ENCODE results near the gene ALDH1A3. TPM values are rescaled to one million over a fixed set of nuclear protein-coding genes. Genes with fewer than 3 reads are reported as not detected.

The ALDH1A3 gene
- total and polyA plus RNA-seq, 8 donors: 6.7 to 16.3 (median 8.9) TPM

DNA sequence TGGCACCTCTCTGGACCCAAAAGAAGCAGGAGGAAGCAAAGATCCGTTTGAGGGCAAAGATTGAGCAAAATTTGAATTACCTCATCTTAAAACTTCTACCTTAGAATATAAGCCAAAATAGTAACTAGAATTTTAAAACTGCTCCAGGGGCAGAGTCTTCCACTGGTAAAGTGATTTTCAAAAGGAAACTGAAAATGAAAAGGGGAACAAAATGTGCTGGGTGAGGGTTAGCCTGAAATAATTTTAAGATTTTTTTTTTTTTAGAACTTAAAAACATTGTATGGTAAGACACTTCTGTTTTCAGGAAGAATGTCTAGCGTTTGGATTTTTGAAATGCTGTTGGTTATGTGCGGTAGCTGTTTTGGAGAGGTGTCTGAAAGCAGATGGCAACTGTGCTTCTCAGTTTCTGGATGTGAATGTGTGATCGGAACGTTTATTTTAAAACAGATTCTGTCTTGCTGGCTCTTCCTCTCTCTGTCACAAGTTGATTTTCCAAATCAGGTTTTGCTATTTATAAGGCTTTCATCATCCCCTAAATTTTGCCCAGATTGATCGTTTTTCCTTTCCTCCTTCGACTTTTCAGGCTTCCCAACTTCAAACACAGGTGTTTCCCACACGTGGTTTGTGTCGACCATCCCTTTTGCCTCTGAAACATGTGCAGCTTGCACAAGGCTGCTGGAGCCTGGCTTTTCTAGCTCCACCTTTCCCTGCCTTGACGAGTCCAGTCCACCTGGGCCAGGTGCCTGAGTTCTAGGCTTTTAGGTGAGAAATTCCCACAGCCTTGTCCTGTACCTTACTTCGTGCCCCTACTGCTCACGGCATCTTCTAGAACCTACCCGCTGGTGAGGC is 42.8 kb downstream of the ALDH1A3 start:
- intact Hi-C loops (cut with DNase I): no loop called here
- Histone ChIP-seq H3K36me3 (no peaks in the 10 kb centered on the region), H3K9me3 (no peaks in the 10 kb centered on the region)

DNA sequence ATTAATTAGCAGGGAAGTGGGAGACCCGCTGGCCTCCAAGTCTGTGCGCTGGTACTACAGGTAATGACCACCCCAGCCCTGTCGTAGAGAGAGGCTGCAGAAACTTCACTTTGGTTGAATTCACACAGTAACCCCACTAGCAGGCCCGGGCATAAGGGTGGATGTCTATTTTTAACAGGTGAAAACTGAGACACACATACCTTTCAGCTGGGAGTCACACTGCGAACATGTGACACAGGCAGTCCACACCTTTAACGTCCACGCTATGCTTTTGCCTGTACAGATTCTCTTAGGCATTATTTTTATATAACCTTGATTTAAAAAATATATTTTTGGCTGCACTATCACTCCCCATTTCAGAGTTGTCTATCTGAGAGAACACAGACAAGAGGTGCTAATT is 43.4 kb downstream of the ALDH1A3 start:
- no peak for ATAC-seq
- H3K4me3 ChIP-seq: no peak overlapping the region
- H3K27me3 ChIP-seq: no peaks in the 10 kb centered on the region
- DNase-seq: peak in 1 of 6 donors; percentile 5
- H3K27ac ChIP-seq: no peak overlapping the region
- TF ChIP-seq, protein P1, sequence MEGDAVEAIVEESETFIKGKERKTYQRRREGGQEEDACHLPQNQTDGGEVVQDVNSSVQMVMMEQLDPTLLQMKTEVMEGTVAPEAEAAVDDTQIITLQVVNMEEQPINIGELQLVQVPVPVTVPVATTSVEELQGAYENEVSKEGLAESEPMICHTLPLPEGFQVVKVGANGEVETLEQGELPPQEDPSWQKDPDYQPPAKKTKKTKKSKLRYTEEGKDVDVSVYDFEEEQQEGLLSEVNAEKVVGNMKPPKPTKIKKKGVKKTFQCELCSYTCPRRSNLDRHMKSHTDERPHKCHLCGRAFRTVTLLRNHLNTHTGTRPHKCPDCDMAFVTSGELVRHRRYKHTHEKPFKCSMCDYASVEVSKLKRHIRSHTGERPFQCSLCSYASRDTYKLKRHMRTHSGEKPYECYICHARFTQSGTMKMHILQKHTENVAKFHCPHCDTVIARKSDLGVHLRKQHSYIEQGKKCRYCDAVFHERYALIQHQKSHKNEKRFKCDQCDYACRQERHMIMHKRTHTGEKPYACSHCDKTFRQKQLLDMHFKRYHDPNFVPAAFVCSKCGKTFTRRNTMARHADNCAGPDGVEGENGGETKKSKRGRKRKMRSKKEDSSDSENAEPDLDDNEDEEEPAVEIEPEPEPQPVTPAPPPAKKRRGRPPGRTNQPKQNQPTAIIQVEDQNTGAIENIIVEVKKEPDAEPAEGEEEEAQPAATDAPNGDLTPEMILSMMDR (IDR thresholded peaks at IDR 0.05): no peak
- WGBS, 2 donors: 89 to 92% methylated on average over 7 of the region's 7 CpGs
- H3K9me3 ChIP-seq: no peaks in the 10 kb centered on the region
- no peak for FAIRE-seq
- H3K4me1 ChIP-seq: peaks cover 0 to 3% (median 0%) of the 10 kb centered on the region in 3 donors
- no peaks in the 10 kb centered on the region for H3K36me3 ChIP-seq
- intact Hi-C loops (cut with DNase I): no loop called here

More for the DNA sequence above, 42.8 kb downstream of the ALDH1A3 start:
- Histone ChIP-seq H3K27me3 (no peaks in the 10 kb centered on the region), H3K4me1 (peaks cover 0 to 8% (median 2%) of the 10 kb centered on the region in 3 donors), H3K4me3 (no peak overlapping the region), H3K27ac (no peak overlapping the region)
- FAIRE-seq: no peak
- no peak for ATAC-seq
- 74 to 83% methylated on average over 13 of the region's 13 CpGs for WGBS, 2 donors
- DNase-seq: peak in 1 of 6 donors; percentile 9
- TF ChIP-seq, protein P1 (IDR thresholded peaks at IDR 0.05): no peak

DNA sequence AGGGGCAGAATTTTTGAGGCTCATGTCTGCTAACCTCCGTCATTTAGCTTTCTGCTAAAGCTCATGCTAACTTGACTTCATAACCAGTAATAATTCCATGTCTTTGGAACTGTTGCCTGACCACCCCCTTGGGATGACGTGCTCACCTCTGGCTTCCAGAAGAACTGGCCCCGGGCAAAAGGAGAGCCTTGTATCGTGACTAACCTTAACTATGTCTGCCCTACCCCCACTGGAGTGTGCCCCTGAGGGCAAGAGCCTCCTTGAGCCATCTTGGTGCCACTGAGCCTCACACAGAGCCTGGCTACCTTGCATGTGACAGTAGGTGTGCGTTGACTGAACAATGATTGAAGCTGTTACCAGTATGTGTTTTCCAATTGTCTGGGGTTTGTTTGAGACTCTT is 44.3 kb downstream of the ALDH1A3 start:
- FAIRE-seq: no peak
- Histone ChIP-seq H3K36me3 (no peaks in the 10 kb centered on the region), H3K27me3 (no peaks in the 10 kb centered on the region), H3K4me1 (peaks cover 0 to 3% (median 0%) of the 10 kb centered on the region in 3 donors), H3K4me3 (no peak overlapping the region), H3K27ac (no peak overlapping the region), H3K9me3 (no peaks in the 10 kb centered on the region)
- TF ChIP-seq, protein P1 (IDR thresholded peaks at IDR 0.05): no peak
- DNase-seq: peak in 1 of 6 donors; percentile 8
- intact Hi-C loops (cut with DNase I): no loop called here
- no peak for ATAC-seq
- 85% methylated on average over 5 of the region's 5 CpGs for WGBS, 2 donors

DNA sequence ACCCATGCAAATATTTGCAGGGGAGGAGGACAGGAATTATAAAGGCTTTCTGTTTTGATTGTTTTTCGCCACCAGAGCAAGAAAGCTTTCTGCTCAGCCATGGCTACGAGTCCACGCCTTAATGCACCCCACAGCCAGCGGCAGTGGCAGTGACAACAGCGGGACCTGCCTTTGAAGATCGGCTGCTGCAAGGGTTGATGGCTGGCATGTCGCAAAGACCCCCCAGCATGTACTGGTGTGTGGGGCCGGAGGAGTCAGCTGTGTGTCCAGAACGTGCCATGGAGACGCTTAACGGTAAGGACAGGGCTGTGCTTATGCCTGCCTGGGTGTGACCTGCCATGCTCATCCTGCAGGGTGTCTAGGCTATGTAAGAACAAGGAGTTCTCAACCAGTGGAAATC is 44.8 kb downstream of the ALDH1A3 start:
- peak in 1 of 6 donors; percentile 5 for DNase-seq
- no peaks in the 10 kb centered on the region for H3K9me3 ChIP-seq
- H3K27ac ChIP-seq: no peak overlapping the region
- no peak for FAIRE-seq
- 92 to 94% methylated on average over 11 of the region's 11 CpGs for WGBS, 2 donors
- H3K27me3 ChIP-seq: no peaks in the 10 kb centered on the region
- ATAC-seq: no peak
- TF ChIP-seq, protein P1 (IDR thresholded peaks at IDR 0.05): no peak
- H3K4me1 ChIP-seq: peaks cover 0 to 3% (median 0%) of the 10 kb centered on the region in 3 donors
- intact Hi-C loops (cut with DNase I): no loop called here
- no peaks in the 10 kb centered on the region for H3K36me3 ChIP-seq
- no peak overlapping the region for H3K4me3 ChIP-seq

DNA sequence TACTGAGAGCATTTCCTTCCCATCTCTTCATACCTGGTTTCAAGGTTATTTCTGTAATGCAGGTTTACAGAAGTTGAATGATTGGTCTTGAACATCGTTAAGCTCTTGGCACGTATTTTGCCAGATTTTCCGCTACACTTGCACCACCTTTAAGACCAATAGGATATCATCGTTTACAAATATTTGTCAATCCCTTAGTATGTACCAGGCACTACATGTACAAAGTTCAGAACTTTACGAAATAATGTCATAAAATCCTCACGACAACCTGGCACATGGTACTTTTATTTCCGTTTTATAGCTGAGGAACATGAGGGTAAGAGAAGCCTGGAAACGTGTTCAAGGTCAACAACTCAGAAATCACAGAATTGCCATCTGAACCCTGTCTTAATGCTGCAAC is 45.8 kb downstream of the ALDH1A3 start:
- Histone ChIP-seq H3K9me3 (no peaks in the 10 kb centered on the region), H3K27ac (no peak overlapping the region), H3K4me3 (no peak overlapping the region), H3K27me3 (no peaks in the 10 kb centered on the region), H3K36me3 (no peaks in the 10 kb centered on the region), H3K4me1 (no peaks in the 10 kb centered on the region)
- WGBS, 2 donors: 83 to 87% methylated on average over 8 of the region's 8 CpGs
- no peak for ATAC-seq
- intact Hi-C loops (cut with DNase I): no loop called here
- TF ChIP-seq, protein P1 (IDR thresholded peaks at IDR 0.05): no peak
- no peak for DNase-seq
- no peak for FAIRE-seq

Data from pancreas (tissue), 10 donors.